Measurements from ENCODE around the gene TSPEAR. TPM values are rescaled to one million over a fixed set of nuclear protein-coding genes. Genes with fewer than 3 reads are reported as not detected.

Gene TSPEAR
- total RNA-seq, 6 experiments from 2014 or later, result not detected

DNA sequence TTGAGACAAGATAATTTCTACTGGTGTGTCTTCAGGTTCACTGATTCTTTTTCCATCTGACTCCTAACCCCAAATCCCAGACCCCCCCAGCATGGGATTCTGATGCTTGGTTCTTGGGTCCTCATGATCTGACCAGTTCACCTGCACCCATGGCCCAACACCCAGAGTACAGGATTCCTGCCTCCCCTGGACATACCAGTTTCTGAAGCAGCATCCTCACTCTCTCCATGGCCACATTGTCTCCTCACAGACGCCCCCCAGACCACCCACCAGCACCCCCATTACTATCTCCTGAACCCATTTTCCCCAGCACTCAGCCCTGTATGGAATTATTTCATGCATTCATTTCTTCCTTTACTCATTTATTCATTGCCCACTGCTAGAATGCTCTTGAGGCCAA lies 54.5 kb downstream of the TSPEAR start:
- no peaks in the 10 kb centered on the region for H3K36me3 ChIP-seq
- no peak for ATAC-seq
- H3K9me3 ChIP-seq, result no peaks in the 10 kb centered on the region
- H3K27me3 ChIP-seq, result no peaks in the 10 kb centered on the region
- DNase-seq, result no peak
- 0% methylated on average over 1 of the region's 1 CpG for WGBS (ENCODE audit: insufficient coverage, low coverage, low lambda C conversion rate, missing lambda C conversion rate)
- TF ChIP-seq POLR2A (IDR thresholded peaks at IDR 0.05), result no peak
- TF ChIP-seq, protein P1, sequence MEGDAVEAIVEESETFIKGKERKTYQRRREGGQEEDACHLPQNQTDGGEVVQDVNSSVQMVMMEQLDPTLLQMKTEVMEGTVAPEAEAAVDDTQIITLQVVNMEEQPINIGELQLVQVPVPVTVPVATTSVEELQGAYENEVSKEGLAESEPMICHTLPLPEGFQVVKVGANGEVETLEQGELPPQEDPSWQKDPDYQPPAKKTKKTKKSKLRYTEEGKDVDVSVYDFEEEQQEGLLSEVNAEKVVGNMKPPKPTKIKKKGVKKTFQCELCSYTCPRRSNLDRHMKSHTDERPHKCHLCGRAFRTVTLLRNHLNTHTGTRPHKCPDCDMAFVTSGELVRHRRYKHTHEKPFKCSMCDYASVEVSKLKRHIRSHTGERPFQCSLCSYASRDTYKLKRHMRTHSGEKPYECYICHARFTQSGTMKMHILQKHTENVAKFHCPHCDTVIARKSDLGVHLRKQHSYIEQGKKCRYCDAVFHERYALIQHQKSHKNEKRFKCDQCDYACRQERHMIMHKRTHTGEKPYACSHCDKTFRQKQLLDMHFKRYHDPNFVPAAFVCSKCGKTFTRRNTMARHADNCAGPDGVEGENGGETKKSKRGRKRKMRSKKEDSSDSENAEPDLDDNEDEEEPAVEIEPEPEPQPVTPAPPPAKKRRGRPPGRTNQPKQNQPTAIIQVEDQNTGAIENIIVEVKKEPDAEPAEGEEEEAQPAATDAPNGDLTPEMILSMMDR (IDR thresholded peaks at IDR 0.05), result no peak
- no peak overlapping the region for H3K27ac ChIP-seq
- intact Hi-C loops (cut with DNase I), result no loop called here
- no peaks in the 10 kb centered on the region for H3K4me1 ChIP-seq
- no peak overlapping the region for H3K4me3 ChIP-seq

DNA sequence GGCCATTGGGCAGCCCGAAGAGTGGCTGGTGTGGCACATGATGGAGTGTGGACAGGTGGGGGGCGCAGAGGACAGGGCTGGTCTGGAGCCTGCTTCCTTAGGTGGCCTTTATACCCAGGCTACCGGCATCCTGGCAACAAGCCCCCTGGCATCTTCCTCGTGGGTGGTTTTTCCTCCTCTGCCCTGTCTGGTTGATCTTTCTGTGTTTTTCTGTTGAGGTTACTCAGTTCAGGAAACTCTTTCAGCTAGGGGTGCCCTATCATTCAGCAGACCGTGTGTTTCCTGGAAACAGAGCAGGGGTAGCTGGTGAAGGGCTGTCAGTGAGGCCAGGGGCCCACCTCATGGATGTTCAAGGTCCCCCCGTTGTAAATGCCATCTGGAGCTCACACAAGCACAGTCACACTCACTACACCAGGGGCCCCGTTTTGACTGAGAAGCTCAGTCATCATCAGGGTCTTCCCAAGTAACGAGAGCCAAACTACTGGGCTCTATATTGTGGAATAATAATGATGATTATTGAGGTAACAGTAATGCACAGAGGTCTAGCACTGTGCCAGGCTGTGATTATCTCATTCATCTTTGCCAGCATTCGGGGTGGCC lies 56.7 kb downstream of the TSPEAR start, which contains the start of gene KRTAP12-4:
TSS of gene KRTAP12-4 (minus strand) at position 84 of the 600 bp plus-strand sequence. CDS start at position 39, 45 bp downstream.
- DNase-seq, result no peak
- TF ChIP-seq, protein P1 (IDR thresholded peaks at IDR 0.05), result no peak
- TF ChIP-seq POLR2A (IDR thresholded peaks at IDR 0.05), result no peak

DNA sequence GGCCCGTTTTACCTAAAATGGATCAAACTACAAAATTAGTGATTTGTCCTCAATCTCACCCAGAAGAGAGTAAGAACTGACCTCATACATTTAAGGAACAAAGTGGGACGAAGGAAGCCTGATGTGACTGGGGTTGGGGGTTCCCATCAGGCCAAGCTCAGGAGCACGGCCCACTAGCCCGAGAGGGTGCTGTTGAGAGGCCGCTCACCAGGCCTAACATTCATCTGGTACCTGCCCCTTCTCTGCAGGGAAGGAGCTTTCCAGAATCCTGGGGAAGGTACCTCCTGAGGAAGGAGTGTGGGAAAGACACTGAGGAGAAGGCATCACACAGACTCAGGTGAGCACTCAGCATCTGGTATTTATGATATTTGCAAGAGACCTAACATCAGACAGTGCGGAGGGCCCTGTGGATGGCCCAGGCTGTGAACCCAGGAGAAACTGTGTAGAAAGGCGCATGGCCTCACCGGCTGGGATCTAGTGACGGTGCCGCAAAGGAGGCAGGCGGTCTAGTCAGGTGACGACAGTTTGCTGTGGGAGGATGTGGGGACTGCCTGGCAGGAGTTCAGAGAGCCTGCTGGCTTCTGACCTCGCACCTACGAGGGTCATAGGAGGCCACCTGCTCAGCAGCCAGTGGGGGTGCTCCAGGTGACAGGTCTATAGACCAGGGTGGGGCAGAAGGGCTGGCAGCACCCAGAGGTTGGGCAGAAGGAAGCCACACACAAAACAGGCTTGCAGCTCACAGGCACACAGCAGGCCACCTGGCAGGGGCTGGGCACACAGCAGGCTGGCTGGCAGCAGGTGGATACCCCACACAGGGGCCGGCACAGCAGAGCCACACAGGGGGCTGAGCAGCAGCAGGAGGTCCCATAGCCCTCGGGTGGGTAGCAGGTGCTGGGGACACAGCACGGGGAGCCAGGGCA lies 57.5 kb downstream of the TSPEAR start:
- Histone ChIP-seq H3K4me3 (no peak overlapping the region), H3K9me3 (no peaks in the 10 kb centered on the region), H3K27ac (no peak overlapping the region), H3K27me3 (no peaks in the 10 kb centered on the region), H3K36me3 (no peaks in the 10 kb centered on the region), H3K4me1 (no peaks in the 10 kb centered on the region)
- intact Hi-C loops (cut with DNase I), result no loop called here
- TF ChIP-seq POLR2A (IDR thresholded peaks at IDR 0.05), result no peak
- DNase-seq, result no peak
- 68% methylated on average over 8 of the region's 17 CpGs for WGBS (ENCODE audit: insufficient coverage, low coverage, low lambda C conversion rate, missing lambda C conversion rate)
- ATAC-seq, result peak in 2 of 4 donors; percentile 17 to 22

More for the DNA sequence above, 56.7 kb downstream of the TSPEAR start, which contains the start of gene KRTAP12-4:
- WGBS (ENCODE audit: insufficient coverage, low coverage, low lambda C conversion rate, missing lambda C conversion rate), result 37% methylated on average over 4 of the region's 9 CpGs
- no peaks in the 10 kb centered on the region for H3K27me3 ChIP-seq
- H3K4me3 ChIP-seq, result no peak within 1 kb of the TSS
- no peak for ATAC-seq
- H3K27ac ChIP-seq, result no peak within 1 kb of the TSS
- intact Hi-C loops (cut with DNase I), result no loop called here
- H3K4me1 ChIP-seq, result no peaks in the 10 kb centered on the region
- no peaks in the 10 kb centered on the region for H3K36me3 ChIP-seq
- no peaks in the 10 kb centered on the region for H3K9me3 ChIP-seq

DNA sequence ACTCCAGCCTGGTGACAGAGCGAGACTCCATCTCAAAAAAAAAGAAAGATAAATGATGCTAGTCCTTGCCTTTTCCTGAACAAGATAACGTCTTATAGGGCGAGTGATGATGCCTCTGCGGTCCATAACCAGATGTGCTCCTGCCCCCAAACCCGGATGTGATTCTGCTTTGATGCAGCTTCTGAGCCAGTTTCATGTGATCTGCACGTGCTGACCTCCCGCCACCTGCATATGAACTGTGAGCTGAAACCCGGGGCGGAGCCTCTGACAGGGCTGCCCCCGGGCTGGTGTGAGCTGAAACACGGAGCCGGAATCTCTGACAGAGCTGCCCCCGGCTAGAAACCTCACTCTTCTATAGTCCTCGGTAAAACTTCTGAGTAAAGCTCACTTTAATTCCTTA lies 58.2 kb downstream of the TSPEAR start:
- Histone ChIP-seq H3K36me3 (no peaks in the 10 kb centered on the region), H3K4me1 (no peaks in the 10 kb centered on the region), H3K4me3 (no peak overlapping the region), H3K27me3 (no peaks in the 10 kb centered on the region), H3K27ac (no peak overlapping the region), H3K9me3 (no peaks in the 10 kb centered on the region)
- intact Hi-C loops (cut with DNase I), result no loop called here
- DNase-seq (no peak), ATAC-seq (no peak)
- no peak for TF ChIP-seq POLR2A (IDR thresholded peaks at IDR 0.05)
- TF ChIP-seq, protein P1 (IDR thresholded peaks at IDR 0.05), result no peak
- 67% methylated on average over 5 of the region's 14 CpGs for WGBS (ENCODE audit: insufficient coverage, low coverage, low lambda C conversion rate, missing lambda C conversion rate)

Measured in right lobe of liver (tissue), 6 donors.